ENCODE results near the gene GLRX. TPM values are rescaled to one million over a fixed set of nuclear protein-coding genes. Genes with fewer than 3 reads are reported as not detected.

Gene GLRX
- total and polyA plus RNA-seq, 10 of the 15 experiments (the other 5 are each of a cell fraction or from before 2014, with no cell fraction given) = 63.0 to 366 (median 186) TPM

GRCh38 chr5:95871146-95871806 lies 48.8 kb upstream of the GLRX start:
- Histone ChIP-seq H3K27ac (ENCODE audit: control insufficient read depth, insufficient read depth) (peak overlapping the region; percentile 82), H3K4me2 (ENCODE audit: control insufficient read depth, insufficient read depth) (no peak overlapping the region), H3K9me3 (replicated peaks; ENCODE audit: control insufficient read depth, insufficient read depth, low read length) (no peaks in the 10 kb centered on the region; the same call in 2 of the 3 replicates), H3K79me2 (ENCODE audit: control insufficient read depth, insufficient read depth, low read length) (no peaks in the 10 kb centered on the region), H3K36me3 (ENCODE audit: control insufficient read depth in 2 of 2, insufficient read depth in 2 of 2, low read length in 1 of 2) (no peaks in the 10 kb centered on the region), H3K4me3 (no peak overlapping the region), H3K4me1 (ENCODE audit: control insufficient read depth, insufficient read depth, low read length) (peaks cover 23% of the 10 kb centered on the region), H3K27me3 (replicated peaks in 1 of 2; ENCODE audit: control insufficient read depth in 2 of 2, insufficient read depth in 2 of 2, low read length in 1 of 2) (no peaks in the 10 kb centered on the region), H3K9ac (ENCODE audit: control insufficient read depth, insufficient read depth, low read length) (peak overlapping the region; percentile 36; the same call in 1 of the 2 replicates), H4K20me1 (ENCODE audit: control insufficient read depth, insufficient read depth) (no peaks in the 10 kb centered on the region), H2AFZ (ENCODE audit: control insufficient read depth, low read depth, low read length) (peak overlapping the region; percentile 65; the same call in 1 of the 2 replicates)
- ChIA-PET RAD21 (ENCODE audit: unreplicated experiment) (interaction anchor here (0.9 to 5.6 kb wide), 18 partner anchors 13 to 465 kb away, joined by 3 to 42 read pairs (median 10); no protein-coding TSS in a partner anchor), POLR2A (interaction anchor here (0.8 to 3.6 kb wide), 8 partner anchors 9 to 91 kb away, joined by 3 to 20 read pairs (median 6); partner anchors contain the start of gene ELL2), SMC1A (ENCODE audit: uncharacterized antibody, unreplicated experiment) (interaction anchor here (1.1 to 8.1 kb wide), 14 partner anchors 9 to 465 kb away, joined by 3 to 62 read pairs (median 16); no protein-coding TSS in a partner anchor), CTCF (interaction anchor here (0.6 to 3.8 kb wide), 10 partner anchors 9 to 465 kb away, joined by 3 to 23 read pairs (median 6); no protein-coding TSS in a partner anchor)
- peak; percentile 9 for ATAC-seq
- peak; percentile 13 for FAIRE-seq
- TF ChIP-seq CTCF (IDR thresholded peaks at IDR 0.05 in 2 of 3, conservative IDR thresholded peaks at IDR 0.05 in 1 of 3; ENCODE audit: control insufficient read depth in 2 of 3, extremely low read depth in 1 of 3, insufficient read depth in 1 of 3, low read depth in 3 of 3, low read length in 3 of 3) (no peak), MLLT1 (IDR thresholded peaks at IDR 0.05) (peak; percentile 70)
- no peak for DNase-seq (ENCODE audit: low read depth, low spot score)
- in situ Hi-C loops (cut with MboI) = no loop called here
- no TSS peak for BruUV-seq (replicated peaks)
- intact Hi-C loops (cut with micrococcal nuclease; ENCODE audit: unreplicated experiment) = loop anchor here (2.0 kb wide), 2 partner anchors 54 to 90 kb away; partner anchors contain the start of gene ELL2
- WGBS (ENCODE audit: insufficient coverage, insufficient replicate concordance, low lambda C conversion rate, missing lambda C conversion rate) = 99% methylated on average over 9 of the region's 9 CpGs
